ENCODE data around the gene MAT2A. TPM values are rescaled to one million over a fixed set of nuclear protein-coding genes. Genes with fewer than 3 reads are reported as not detected.

MAT2A gene
- total and polyA plus RNA-seq, 12 donors: 81.7 to 460 (median 122) TPM

DNA sequence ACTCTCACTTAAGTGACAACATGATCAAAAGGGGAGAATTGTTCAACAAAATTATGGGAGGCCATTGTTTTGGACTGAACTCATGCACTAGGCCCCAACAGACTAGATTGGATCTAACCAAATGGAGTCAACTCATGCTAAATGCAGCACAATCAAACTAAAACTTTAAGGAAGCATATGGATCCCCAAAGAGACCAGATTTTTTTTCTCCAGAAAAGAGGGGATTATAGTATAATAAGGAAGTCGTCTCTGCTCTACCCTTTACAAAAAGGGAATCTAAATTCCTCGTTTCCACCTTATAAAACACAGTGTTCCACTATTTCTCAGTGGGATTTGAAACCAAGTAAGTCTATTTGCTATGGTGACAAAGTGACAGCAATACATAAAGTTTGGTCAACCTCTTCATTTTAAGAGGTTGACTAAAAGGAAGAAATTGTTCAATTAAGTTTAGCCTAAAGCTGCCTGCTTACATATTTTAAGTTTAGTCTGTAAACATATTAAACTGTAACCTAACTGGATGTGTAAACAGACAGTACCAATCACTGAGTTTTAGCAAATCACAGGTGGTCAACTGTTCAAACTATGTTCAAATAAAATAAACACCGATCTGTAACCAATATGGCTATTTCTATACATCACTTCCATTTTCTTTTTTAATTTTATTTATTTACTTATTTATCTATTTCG is 40.9 kb upstream of the MAT2A start:
- intact Hi-C loops (cut with DNase I): loop anchor here in 1 of 10 donors (5.0 kb wide), 1 partner anchor 51 kb away; no protein-coding TSS in a partner anchor
- H3K27ac ChIP-seq: peak overlapping the region in 4 of 10 donors; percentile 60 to 87 (median 74)
- 87 to 92% methylated on average over 4 of the region's 4 CpGs for WGBS, 2 donors

GRCh38 chr2:85501248-85501647 is 37.7 kb upstream of the MAT2A start:
- peaks cover 0 to 85% (median 47%) of the 10 kb centered on the region in 9 donors for H3K4me1 ChIP-seq
- H3K27ac ChIP-seq: peak overlapping the region in 9 of 10 donors; percentile 12 to 87 (median 72)
- no peaks in the 10 kb centered on the region for H3K36me3 ChIP-seq
- H3K4me3 ChIP-seq: peak overlapping the region in 1 of 10 donors; percentile 10
- no peaks in the 10 kb centered on the region for H3K9me3 ChIP-seq
- TF ChIP-seq, protein P1, sequence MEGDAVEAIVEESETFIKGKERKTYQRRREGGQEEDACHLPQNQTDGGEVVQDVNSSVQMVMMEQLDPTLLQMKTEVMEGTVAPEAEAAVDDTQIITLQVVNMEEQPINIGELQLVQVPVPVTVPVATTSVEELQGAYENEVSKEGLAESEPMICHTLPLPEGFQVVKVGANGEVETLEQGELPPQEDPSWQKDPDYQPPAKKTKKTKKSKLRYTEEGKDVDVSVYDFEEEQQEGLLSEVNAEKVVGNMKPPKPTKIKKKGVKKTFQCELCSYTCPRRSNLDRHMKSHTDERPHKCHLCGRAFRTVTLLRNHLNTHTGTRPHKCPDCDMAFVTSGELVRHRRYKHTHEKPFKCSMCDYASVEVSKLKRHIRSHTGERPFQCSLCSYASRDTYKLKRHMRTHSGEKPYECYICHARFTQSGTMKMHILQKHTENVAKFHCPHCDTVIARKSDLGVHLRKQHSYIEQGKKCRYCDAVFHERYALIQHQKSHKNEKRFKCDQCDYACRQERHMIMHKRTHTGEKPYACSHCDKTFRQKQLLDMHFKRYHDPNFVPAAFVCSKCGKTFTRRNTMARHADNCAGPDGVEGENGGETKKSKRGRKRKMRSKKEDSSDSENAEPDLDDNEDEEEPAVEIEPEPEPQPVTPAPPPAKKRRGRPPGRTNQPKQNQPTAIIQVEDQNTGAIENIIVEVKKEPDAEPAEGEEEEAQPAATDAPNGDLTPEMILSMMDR (IDR thresholded peaks at IDR 0.05): no peak
- WGBS, 2 donors: 67 to 77% methylated on average over 3 of the region's 3 CpGs
- H3K27me3 ChIP-seq: no peaks in the 10 kb centered on the region
- intact Hi-C loops (cut with DNase I): loop anchor here in 5 of 10 donors (2.0 to 5.0 kb wide), 5 partner anchors 36 to 69 kb away; partner anchors contain the start of gene MAT2A (in 4 of the 5)
- ATAC-seq: peak in 5 of 8 donors; percentile 13 to 25 (median 23)
- DNase-seq: no peak

More for the DNA sequence above, 40.9 kb upstream of the MAT2A start:
- Histone ChIP-seq H3K4me1 (peaks cover 0 to 54% (median 24%) of the 10 kb centered on the region in 9 donors), H3K27me3 (no peaks in the 10 kb centered on the region), H3K4me3 (no peak overlapping the region), H3K36me3 (no peaks in the 10 kb centered on the region), H3K9me3 (no peaks in the 10 kb centered on the region)
- DNase-seq (no peak), ATAC-seq (no peak)
- TF ChIP-seq, protein P1 (IDR thresholded peaks at IDR 0.05): no peak

- intact Hi-C loops (cut with DNase I): loop anchor here in 4 of 10 donors (5.0 kb wide), 3 partner anchors 35 to 70 kb away; partner anchors contain the start of gene MAT2A (in 2 of the 4)
- no peak overlapping the region for H3K4me3 ChIP-seq
Measured at GRCh38 chr2:85502720-85503119, 36.2 kb upstream of the MAT2A start.

GRCh38 chr2:85503168-85503850 is 35.7 kb upstream of the MAT2A start:
- no peaks in the 10 kb centered on the region for H3K9me3 ChIP-seq
- WGBS, 2 donors: 91 to 92% methylated on average over 17 of the region's 17 CpGs
- ATAC-seq (no peak), DNase-seq (no peak)
- intact Hi-C loops (cut with DNase I): loop anchor here in 4 of 10 donors (5.0 kb wide), 3 partner anchors 34 to 71 kb away; partner anchors contain the start of gene MAT2A (in 2 of the 4)
- H3K4me3 ChIP-seq: no peak overlapping the region
- TF ChIP-seq, protein P1 (IDR thresholded peaks at IDR 0.05): no peak
- H3K27ac ChIP-seq: peak overlapping the region in 8 of 10 donors; percentile 12 to 64 (median 23)
- H3K4me1 ChIP-seq: peaks cover 0 to 84% (median 48%) of the 10 kb centered on the region in 9 donors
- no peaks in the 10 kb centered on the region for H3K36me3 ChIP-seq
- no peaks in the 10 kb centered on the region for H3K27me3 ChIP-seq

More at GRCh38 chr2:85502720-85503119, 36.2 kb upstream of the MAT2A start:
- ATAC-seq (no peak), DNase-seq (no peak)
- 67 to 72% methylated on average over 3 of the region's 3 CpGs for WGBS, 2 donors
- TF ChIP-seq, protein P1 (IDR thresholded peaks at IDR 0.05): no peak
- Histone ChIP-seq H3K27ac (peak overlapping the region in 4 of 10 donors; percentile 30 to 64 (median 46)), H3K9me3 (no peaks in the 10 kb centered on the region), H3K27me3 (no peaks in the 10 kb centered on the region), H3K36me3 (no peaks in the 10 kb centered on the region), H3K4me1 (peaks cover 0 to 84% (median 48%) of the 10 kb centered on the region in 9 donors)
